HG03442 (cell line): ENCODE measurements around the gene NUDT14.

Source experiments
- ATAC-seq: cut with Tn5 transposase; IDR thresholded peaks from one replicate; pipeline ENCODE4 v1.9.1; 2021; ENCODE audit warnings: mild to moderate bottlenecking, moderate library complexity; ENCODE audit not compliant: unreplicated experiment

The NUDT14 gene

DNA sequence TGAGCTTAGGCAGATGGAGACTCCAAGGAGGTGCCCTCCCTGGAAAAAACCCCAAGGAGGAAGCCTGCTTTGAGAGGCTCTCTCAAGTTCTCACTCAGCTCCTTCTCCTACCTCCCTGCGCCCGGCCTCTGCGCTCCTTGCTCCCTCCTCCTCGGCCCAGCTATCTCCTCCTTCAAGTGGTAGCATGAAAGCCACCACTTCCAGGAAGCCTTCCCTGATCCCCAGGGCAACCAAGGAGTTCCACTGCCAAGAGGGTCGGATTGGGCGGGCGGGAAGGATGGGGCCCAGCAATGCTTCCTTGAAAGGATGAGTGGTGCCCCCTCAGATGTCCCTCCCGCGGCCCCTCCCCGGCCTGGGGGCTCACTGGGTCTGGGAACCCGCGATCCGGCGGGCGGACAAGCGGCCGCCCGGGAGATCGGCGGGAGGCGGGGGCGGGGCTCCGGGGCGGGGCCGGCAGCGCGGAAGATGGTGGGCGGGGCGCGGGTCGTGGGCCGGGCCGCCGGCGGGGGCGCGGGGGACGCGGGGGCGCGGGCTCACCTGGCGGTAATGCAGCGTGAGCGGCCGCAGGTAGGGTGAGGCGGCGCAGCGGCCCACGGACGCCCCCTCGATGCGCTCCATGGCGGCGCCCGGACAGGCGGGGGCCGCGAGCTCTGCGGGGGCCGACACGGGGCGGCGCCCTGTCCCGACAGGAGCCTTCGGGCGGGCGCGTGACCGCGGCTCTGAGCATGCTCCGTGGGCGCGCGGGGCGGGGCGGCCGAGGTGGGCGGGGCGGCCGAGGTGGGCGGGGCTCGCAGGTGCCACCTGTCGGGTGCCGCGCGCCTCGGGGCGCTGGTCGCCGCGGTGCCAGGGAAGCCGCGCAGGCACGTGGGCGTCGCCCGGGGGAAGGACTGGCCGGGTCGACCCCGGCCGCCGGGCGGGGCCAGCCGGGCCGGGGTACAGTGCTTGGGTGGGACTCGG lies at the start of gene NUDT14:
TSS of gene NUDT14 (minus strand) at position 721 of the 957 bp plus-strand sequence. CDS start at position 618, 103 bp downstream.
- peak; percentile 44 for ATAC-seq

- no peak for ATAC-seq
Observed at GRCh38 chr14:105229099-105229655, 48.1 kb upstream of the NUDT14 start.

- ATAC-seq, result no peak
Observed at GRCh38 chr14:105228562-105228961, 47.5 kb upstream of the NUDT14 start.

GRCh38 chr14:105227346-105227745 lies 46.2 kb upstream of the NUDT14 start:
- no peak for ATAC-seq

GRCh38 chr14:105226198-105226597 lies 45.1 kb upstream of the NUDT14 start:
- ATAC-seq, result no peak

DNA sequence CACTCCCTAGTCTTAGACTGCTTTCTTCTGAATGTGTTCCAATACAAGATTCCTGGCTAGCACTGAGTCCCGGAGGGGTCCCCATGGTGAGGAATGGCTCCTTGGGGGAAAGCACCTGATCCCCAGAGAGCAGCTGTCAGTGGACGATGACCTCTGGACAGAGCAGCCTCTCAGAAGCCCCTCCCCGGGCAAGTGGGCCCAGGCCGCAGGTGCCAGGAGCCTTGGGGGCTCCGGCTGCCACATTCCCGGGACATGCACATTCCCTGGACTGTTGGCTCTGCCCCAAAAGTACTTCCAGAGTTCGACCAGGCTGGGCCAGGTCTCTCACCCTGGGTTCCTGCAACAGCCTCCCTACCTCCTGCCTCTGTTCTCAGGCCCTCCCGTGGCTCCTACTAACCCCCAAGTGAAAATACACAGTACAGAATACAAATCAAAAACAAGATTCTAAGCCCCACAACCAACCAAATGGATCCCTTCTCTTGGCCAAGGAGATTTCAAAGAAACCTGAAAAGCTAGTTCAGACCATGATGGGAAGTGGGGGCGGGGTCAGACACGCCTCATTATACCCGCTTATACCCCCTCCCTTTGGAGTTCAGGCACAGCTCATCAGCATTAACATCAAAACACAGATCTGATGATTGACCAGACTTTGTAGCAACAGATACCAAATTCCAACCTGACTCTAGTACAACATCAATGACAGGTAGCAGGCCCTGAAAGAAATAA lies 43.9 kb upstream of the NUDT14 start:
- ATAC-seq, result no peak

DNA sequence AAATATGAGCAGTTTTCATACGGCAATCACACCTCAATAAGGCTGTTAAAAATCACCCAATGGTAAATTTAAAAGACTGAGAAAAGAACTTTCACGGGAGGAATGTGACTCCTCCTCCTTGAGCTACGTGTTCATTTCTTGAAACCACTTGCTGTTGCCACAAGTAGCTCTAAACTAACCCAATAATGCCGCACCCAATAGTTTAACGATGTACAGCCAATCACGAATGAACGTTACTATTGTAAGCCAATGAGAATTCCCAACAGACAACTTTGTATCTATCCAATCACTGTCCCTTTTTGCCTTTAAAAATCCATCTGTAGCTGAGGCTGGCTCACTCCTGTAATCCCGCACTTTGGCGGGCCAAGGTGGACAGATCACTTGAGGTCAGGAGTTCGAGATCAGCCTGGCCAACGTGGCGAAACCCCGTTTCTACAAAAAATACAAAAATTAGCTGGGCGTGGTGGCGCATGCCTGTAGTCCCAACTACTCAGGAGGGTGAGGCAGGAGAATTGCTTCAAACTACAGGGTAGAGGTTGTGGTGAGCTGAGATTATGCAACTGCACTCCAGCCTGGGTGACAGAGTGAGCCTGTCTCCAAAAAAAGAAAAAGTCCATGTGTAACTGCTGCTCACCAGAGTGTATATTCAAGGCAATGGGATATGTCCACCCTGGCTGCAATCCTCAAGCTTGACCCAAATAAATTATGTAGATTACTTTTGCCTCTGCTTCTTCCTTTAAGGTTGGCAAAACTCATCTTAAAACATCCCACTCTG lies 42.8 kb upstream of the NUDT14 start:
- no peak for ATAC-seq

DNA sequence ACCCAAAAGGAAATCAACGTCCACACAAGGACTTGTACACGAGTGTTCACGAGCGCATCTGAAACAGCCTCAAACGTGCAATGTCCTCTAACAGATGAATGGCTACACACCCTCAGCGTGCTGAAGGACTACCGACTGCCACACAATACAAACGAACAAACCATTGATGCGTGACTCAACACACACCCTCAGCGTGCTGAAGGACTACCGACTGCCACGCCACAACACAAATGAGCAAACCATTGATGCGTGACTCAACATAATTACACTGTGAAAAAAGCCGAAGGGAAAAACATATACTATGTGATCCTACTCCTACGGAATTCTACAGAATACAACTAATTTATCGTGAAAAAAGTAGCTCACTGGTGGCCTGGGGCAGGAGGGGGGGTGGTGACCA lies 42.1 kb upstream of the NUDT14 start:
- no peak for ATAC-seq

DNA sequence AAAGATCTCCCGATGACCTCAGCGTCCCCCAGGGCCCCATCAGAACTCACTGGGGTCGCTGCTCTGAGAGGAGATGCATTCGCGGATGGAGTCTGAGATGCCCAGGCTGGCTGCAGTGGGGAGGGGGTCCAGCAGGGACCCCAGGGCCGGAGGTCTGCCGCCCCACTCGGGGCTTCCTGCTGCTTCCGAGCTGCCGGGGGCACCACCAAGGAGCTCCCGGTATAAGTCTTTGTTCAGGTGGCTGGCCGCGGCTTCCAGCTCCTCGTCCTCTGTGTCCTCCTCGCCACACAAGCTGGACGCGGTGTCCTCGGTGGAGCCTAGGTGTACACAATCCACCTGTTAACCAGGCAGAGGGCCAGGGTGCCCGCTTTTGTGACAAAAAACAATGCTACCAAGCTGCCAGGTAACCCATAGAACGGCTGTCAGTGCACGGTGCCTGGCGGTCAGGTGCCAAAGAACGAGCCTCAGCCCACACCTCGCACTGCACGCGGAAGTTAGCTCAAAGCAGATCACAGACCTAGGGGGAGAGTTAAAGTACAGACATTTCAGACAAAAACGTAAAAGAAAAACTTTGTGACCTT lies 40.6 kb upstream of the NUDT14 start:
- no peak for ATAC-seq

DNA sequence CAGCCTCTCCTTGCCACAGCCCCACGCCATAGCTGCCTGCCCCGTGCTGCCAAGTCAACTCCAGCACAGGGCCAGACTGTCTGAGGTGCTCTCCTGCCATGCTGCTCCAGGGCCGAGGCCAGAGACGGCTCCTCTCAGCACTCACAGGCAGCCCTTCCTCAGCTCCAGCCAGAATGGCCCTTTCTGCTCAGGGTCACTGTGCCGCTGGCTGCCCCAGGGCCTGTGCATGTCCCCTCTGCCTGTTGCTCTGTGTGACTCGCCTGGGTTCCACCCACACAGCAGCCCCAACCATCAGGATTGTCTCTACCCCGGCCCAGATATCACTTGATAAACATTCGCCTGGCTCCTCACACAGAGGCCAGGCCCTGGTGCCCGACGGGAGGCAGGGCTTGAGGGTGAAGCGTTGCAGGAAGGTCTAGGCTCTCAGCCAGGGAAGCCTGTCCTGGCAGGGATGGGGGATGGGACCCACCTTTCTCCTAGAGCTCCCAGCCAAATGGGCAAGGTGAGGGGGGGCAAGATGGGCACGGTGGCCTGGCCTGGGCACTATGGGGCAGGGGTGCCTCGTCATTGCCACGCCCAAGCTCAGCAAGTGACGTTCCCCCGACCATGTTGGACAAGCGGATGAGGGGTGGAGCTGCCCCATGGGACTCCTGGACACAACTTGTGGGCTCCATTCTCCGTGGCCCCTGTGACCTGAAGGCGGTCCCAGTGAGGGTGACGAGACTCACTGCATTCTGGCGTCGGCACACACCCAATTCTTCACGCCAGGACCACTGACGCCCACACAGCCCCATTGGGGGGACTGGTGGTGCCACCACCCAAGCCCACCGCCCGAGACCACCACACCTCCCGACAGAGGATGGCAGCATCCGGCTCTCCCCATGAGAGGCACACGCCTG lies 39.8 kb upstream of the NUDT14 start:
- no peak for ATAC-seq

- ATAC-seq, result no peak
Observed at GRCh38 chr14:105219753-105220152, 38.6 kb upstream of the NUDT14 start.

DNA sequence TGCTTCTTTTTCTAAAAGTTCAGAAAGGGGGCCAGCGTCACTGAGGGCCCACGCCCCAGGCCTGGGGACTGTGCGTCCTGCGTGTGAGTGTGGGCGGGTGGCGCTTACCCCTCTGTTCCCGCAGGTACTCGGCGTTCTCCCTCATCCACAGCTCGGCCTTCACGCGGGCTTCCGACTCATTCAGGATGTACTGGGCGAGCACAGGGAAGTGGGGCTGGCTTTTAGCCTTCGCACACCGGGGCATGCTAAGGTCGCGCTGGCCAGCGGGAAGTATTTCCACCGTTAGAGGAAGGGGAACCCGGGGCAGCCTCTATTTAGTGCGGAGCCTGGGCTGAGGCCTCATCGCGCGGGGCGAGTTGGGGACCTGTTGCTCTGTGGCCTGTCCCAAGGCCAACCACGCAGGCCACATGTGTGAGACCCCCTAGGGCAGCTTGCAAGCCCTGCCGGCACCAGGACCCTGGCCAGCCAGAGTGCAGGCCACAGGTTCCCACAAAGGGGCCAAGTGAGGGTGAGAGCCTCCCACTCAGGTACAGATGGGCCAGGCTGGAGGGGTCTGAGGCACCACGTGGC lies 38.0 kb upstream of the NUDT14 start:
- ATAC-seq, result no peak

- no peak for ATAC-seq
Observed at GRCh38 chr14:105218611-105219010, 37.5 kb upstream of the NUDT14 start.

DNA sequence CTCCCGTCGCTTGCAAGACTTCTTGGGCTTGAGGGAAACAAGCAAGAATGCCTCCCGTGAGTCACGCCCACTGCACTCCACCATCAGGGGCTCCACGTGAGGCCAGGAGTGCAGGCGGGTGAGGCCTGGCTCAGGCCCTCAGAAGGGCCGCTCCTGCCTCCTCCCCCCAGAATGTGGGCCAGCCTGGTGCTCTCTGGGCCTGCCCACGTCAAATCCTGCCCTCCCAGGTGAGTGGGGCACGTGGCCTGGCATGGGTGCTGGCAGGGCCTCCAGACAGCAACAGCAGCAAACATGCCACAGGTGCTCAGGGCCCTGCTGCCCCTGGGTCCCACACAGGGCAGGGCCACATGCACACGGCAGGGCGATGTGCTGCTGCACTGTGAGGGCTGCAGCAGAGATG lies 36.7 kb upstream of the NUDT14 start:
- ATAC-seq, result no peak

- no peak for ATAC-seq
Observed at GRCh38 chr14:105216490-105217247, 35.6 kb upstream of the NUDT14 start.

DNA sequence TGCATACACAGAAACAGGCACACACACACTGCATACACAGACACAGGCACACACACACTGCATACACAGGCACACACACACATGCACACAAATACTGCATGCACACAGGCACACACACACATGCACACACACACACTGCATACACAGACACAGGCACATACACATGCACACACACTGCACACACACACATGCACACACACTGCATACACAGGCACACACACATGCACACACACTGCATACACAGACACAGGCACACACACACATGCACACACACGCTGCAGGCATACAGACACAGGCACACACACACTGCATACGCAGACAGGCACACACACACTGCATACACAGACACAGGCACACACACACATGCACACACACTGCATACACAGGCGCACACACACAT lies 34.5 kb upstream of the NUDT14 start:
- no peak for ATAC-seq

- no peak for ATAC-seq
Observed at GRCh38 chr14:105214324-105214915, 33.3 kb upstream of the NUDT14 start.

- no peak for ATAC-seq
Observed at GRCh38 chr14:105213361-105213760, 32.2 kb upstream of the NUDT14 start.
